Glomerular visceral epithelial cell (primary cell): ENCODE data around the gene AGBL4.

Experiments
- DNase-seq: peaks from one replicate; pipeline ENCODE4 v3.0.0-alpha.2; 2016; ENCODE audit errors: extremely low spot score

The AGBL4 gene

DNA sequence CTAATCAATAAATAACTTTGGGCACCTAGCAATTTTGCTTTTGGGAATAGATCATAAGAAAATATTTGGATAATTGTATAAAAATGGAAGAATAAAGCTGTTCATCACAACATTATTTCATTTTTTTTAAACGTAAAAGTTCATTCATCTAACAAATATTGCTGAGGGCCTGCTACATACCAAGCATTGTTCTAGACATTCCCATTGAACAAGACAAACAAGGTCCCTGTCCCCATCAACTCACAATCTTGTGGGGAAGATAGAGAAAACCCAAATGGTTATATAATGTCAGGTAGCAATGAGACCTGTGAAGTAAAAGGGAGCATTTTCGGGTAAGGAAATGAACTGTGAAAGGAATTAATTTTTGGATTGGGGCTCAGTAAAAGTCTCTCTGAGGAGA lies 1193.0 kb downstream of the AGBL4 start:
- DNase-seq = no peak

DNA sequence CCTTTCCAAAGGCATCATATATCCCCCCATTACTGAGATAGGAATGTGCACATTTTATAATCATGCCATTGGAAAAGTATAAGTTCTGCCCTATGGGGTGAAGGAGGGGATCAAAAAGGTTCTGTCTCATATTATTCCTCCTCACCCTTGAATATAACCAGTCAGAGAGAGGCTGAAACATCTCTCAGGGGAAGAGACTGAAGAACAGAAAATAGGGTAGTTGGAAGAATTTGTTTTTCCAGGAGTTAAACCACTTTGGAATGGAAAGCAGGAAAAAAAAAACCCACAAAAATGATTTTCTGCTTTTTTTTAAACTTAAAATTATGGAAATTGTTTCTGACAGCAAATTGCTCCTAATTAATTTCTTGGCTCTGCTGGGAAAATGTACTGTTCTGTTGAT lies 1194.3 kb downstream of the AGBL4 start:
- DNase-seq = no peak

DNA sequence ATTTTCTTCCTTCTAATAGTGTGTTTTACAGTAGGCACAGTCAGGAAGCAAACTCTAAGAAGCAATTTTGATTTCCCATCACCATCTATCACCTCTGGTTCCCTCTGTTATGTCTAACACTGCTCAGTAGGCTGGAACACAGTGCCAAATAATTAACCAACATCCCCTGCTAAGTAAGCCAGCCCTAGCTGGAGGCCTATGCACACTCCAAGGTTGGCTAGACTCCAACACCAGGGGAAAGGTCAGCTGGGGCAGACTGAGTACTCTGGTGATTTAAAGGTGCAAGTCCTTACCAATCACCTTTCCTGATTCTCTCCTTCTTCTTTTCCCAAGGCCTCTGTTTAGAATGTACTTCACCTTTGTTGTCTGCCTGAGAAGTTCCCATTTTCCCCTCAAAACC lies 1200.6 kb downstream of the AGBL4 start:
- DNase-seq = peak; percentile 70

DNA sequence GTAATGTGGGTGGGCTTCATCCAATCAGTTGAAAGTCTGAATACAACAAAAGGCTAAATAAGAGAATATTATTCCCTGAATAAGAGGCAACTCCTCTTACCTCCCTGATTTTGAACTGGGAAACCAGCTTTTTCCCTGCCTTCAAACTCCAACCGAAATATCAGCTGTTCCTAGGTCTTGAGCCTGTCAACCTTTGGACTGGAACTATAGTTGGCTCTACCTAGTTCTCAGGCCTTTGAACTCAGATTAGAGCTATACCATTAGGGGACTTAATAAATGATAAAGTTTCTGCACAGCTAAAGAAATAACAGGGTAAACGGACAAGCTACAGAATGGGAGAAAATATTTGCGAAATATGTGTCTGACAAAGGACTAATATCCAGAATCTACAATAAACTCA lies 1203.3 kb downstream of the AGBL4 start:
- DNase-seq = no peak

DNA sequence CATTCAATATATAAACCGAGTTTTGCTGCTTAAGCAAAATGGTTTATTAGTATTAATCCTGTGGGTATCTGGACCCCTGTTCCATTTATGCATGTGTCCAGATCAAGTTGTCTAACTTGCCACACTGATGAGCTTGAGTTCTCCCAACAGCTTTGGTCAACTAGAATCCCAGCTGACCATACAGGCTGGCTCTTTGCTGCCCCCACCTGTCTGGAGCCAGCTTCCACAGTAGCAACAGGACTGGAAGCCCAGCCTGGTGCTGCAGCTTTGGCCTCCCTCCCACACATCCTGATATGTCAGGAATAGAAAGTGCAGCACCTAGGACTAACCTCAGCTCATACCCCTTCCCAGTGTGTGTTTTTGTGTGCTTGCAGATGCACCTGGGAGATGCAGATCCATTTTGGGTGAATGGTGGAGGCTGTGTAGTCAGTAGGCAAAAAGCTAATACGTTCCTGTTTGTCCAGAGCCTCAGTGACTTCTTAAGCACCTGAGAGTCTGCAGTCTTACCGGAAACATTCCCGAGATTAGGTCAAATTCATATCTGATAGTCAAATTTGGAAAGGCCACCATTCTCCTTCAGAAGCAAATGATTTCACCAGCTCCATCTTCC lies 1206.1 kb downstream of the AGBL4 start:
- DNase-seq = peak; percentile 49

DNA sequence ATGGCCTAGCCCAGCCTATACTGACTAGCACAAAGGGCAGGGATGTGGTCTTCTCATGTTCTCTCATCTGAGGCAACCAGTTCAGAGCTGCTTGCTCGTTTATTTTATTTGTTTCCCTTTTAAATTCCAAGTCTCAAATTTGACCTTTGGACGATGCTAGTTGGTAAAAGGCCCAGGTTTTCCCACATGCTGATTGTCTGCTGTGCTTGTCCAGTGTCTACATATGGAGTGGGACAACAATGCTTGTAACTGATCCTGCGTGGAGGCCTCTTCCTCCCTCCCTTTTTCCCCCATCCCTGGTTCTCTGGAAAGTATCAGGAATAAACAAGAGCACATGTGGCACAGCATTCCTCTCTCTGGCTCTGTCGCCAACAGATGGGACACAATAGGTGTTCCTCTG lies 1213.0 kb downstream of the AGBL4 start:
- no peak for DNase-seq

DNA sequence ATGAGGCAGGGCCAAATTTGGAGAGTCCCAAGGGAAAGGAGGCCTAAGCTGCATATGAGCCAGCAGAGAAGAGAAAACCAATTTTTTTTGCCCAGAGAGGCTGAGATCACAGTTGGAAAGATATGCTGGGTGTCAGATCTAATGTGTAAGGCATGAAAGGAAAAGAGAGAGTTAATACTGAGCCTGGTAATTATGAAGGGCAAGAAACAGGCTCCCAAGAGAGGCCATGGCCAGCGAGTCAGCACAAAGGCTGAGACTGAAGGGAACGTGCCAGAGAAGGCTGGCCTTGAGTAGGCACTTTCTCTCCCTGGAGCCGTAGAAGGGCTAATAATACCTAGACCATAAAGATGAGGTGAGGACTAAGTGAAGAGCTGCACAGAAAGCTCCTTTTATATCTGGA lies 1215.3 kb downstream of the AGBL4 start:
- DNase-seq = no peak

DNA sequence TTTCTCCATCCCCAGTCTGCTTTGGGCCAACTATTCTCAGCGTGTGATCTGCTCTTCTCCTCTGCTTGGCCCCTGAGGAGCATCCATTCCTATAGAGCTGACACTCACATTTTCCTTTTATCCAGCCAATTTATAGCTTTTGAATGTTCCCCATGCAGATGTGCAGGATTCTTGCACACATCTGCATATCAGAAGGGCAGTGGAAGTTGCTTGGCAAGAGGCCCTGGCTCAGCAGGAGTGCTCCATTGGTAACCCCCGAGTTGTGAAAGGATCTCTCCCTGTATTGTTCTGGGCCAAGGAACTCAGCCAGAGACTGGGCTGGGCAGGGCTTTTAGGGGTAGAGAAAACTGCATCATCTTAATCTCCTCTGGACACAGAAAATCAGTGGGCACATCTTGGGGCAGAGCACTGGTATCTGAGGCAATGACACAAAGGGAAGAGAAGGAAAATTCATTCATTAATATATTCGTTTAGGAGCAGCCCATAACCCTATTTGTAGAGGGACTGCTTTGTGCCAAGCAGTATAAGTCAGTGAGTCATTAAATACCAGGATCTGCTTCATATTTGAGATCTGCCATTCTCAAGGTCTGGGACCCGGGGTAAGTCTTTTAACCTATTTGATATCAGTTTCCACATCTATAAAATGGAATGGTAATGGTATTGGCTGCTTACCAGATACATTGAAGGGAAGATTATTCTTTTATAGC lies 1216.0 kb downstream of the AGBL4 start:
- DNase-seq = no peak

DNA sequence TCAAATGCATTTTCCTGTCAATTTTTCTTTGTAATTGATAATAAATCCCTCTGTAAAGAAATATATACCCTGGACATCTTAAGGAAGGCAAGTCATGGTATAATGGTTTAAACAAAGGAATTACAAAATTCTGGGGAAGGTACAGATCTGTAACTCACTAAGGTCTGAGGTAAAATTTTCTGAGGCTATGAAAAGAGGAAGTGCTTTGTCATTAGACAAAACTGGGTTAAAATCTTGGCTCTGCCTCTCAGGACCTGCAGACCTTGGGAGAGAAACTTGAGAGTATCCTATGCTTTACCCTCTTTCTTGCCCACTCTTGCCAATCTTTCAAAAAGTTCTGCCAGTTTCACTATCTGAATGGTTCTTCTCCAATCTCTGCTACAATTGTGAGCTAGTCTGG lies 1220.3 kb downstream of the AGBL4 start:
- DNase-seq = no peak

DNA sequence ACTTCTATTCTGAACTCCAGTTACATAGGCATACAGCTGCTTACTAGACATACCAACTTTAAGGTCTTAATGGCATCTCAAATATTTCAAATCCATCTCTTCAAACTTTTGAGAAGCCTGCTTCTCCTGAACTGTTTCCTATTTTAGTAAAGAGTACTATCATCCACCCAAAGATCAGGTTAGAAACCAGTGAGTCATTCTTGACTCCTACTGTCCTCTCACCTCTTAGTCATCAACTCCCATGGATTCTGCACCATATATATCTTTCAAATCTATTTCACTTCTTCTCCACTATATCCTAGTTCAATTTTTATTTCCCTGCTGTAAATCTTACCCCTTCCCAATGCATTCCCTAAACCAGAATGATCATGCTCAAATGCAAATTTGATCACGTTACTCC lies 1228.9 kb downstream of the AGBL4 start:
- no peak for DNase-seq

DNA sequence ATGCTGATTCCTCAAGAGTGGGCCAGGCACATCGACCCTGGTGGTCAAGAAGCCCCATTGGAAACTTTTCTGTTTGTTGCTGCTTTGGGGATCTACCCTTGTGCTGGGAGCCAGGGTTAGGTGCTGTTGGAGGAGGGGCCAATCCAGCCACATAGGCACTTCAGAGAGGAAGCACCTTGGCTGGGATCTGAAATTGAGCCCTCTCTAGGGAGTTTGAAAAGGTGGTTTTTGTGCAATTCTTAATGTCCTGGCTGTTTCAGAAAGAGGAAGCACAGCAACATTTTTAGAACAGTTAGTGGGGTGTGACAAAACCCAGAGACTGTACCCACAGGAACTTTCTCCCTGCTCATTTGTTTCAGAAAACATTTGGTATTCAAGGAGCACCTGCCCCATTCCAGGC lies 1229.9 kb downstream of the AGBL4 start:
- no peak for DNase-seq

DNA sequence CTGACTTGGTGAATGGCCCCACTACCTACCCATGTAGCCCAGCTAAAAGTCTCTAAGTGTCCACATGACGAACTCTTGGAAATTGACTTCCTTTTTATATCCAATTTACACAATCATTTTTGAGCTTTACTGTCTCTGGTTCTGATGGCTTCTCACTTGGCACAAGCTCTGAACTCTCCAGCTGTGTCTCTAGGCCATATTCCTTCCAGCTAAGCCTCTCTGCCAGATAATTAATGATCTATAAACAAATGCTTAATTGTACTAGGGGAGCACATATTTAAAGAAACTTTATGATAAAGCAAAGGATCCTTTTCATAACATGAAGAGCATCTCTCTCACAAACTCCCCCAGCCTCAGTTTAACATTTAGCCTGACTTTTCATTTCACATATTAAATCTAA lies 1230.8 kb downstream of the AGBL4 start:
- no peak for DNase-seq

DNA sequence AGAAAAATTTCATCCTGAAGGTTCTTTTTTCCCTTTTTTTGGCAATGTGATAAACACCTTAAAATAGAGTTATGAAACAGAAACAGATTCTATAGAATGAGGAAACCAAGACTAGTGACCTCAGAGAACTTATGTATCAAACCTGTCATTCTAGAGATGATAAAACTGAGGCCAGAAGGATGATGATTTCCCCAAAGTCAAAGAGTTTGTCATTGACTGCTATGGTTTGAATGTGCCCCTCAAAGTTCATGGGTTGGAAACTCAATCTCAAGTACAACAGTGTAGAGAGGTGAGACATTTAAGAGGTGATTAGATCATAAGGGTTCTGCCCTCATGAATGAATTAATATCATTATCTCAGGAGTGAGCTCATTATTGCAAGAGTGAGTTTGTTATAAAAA lies 1233.4 kb downstream of the AGBL4 start:
- DNase-seq = no peak

DNA sequence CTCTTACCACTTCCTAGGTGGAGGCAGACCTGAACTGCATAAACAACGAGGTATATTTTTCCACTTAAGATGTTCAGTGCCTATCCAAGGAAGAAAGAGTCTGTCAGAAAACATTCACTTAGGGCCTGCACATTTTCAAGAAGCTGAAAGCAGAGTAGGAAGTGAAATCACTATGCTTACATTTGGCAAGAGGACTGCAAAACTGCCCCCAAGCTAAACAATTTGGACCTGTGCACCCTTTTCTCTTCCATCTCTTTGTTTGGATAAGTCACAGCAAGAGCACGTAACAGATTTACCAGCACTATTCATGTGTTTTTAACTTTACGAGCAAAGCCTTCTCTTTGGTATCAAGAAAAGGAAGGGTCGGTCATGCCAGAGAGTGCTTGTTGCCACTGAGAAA lies 1233.9 kb downstream of the AGBL4 start:
- no peak for DNase-seq

DNA sequence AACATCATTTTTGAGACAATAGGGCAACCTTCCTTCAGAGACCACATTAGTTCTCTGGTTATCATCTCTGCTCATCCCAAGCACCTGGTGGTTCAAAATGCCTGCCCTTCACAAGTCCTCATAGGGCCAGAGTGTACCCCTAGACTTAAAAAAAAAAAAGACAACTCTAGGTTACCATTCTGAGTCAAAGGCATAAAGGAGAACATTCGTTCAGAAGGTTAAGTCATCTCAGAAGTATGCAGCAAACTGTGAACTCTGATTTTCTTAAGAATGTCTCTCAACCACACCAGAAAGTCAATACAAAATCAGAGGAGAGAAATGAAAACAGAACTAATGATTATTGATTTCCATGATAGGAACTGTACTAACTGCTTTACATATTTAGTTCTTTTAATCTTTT lies 1237.9 kb downstream of the AGBL4 start:
- DNase-seq = no peak

DNA sequence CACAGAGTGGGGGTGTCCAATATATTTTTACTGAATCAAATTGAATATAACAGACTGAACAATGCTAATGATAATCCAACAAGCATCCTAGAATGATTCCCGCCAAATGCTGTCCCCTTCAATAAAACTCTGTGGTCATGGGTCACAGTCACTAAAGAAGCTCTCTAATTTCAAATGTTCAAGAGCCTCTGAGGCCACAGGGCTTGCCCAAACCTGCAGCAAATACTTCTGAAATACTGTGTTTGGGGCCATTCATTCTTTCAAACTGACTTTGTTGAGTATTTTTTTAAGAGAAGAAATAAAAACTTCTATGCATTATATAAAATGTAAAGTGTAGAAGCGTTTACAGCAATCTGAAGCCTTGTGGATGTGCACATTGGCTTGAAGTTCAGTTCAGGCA lies 1239.5 kb downstream of the AGBL4 start:
- DNase-seq = no peak

DNA sequence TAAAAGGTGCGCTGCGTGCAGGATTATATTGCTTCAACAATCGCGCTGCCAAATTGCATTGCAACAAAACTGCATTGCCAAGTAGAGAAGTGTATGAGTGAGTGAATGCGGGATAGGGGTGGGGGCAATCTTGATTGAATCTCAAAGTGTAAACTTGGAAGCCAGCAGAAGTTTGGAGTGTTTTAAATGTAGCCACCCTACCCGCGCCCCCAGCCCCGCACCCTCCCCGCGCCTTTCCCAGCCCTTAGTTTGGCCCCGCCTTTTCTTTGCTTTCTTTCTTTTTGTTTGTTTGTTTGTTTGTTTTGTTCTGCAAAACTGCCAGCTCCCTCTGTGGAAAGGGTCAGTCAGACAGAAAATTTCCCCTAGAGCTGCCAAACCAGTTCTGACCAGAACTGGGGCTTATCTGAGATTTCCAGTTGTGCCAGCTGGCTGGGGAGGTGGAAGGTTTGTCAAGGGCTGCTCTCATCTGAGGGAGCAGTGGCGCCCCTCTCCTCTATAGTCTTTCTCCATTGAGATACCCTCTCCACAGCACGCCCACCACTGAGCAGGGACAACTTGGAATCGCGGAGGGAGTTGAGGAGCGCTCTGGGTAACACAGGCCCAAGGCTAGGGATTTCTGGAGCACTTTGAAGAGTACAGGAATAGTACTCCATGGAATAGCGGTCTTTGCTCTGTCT lies 1246.4 kb downstream of the AGBL4 start:
- no peak for DNase-seq

DNA sequence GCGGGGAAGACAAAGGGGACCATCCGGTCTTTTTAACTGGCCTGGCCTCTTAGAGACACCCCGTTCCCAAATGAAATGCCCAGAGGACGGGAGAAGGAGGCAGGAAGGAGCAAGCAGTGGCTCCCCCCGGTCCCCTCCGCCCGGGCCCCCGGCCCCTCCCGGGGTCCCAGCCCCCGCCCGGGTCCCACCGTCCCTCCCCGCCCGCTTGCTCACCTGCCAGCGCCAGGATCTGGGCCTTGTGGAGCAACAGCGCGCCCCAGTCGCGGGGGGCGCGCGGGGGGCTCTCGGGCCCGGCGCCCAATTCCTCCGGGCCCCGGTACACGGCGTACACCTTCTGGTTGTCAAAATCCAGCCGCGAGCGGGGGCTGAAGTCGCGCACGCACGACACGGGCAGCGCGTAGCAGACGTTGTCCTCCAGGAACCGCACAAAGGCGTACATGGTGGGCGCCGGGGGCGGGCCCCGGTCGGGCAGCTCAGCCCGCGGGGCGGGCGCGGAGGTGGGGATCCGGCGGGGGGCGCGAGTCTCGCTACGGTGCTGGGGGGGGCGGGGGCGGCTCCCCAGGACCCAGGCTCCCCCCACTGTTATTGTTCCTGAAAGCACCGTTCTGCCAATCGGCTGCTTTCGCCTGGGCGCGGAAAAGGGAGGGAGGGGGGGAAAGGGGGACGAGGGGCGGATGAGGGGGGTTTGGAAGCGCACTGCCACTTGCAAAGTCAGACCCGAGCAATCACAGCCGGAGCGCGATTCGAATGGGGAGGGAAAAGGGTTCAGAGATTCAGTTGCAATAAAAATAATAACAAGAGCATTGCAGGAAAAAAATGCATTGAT lies 1247.1 kb downstream of the AGBL4 start, which contains the start of gene BEND5:
Gene BEND5 (minus strand): TSS at position 499 of the 826 bp plus-strand sequence. CDS start 60 bp downstream, at position 439.
- peak; percentile 53 for DNase-seq

DNA sequence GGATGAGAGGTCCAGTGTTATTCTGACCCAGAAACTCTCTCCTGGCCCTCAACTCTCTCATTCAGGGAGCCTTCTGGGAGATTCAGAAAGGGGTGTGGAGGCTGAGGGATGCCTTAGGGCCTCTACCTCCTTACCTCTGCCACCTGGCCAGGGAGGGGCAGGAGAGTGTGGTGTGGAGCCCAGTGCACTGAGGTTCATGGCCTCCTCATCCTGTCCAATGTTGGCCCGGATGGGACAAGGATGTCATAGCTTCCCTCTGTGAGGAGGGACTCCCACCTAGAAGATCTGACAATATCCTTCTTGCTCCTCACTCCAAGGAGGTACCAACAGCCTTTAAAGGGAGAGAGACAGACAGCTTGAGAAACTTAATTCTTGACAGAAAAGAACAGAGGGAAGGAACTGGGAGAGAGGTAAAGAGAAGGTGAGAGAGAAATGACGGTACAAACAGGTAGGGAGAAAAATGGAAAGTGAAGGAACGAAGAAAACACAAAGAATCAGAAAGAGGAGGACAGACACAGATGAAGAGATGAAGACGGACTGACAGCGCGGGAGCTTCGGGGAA lies 1247.8 kb downstream of the AGBL4 start:
- DNase-seq = no peak

DNA sequence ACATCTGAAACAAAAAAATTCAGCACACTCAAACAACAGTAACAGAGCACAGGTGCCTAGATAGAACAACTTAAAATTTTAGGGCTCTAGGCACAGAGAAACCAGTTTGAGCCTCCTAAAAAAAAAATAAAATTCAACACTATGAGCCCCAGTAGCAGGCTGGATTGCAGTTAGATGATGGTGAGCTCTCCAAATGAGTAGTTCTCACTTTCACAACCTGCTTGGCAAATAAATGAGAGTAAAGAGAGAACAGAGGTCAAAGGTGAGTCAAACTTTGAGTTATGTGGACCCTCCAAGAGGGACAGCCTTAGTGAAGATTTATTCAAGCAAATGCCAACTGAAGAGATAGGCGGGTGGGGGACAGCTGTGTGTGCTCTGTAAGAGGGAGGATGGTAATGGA lies 1250.6 kb downstream of the AGBL4 start:
- no peak for DNase-seq

DNA sequence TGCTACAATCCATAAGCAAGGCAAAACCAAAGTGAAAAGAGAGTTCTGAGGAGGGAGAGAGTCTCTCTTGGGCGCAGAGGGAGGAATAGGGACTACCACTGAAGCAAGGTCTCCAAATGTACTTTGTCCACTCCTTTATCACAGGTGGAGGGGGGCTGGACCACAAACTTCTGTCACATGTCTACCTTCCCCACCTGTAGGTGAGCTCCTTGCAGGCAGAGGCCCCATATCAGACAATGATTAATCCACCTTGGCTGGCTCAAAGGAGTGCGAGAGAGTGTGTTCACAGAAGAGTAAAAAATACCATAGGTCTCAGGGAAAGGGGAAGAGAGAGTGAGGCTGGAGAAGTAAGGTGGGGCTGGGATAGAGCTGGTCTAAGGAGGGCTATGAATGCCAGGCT lies 1251.5 kb downstream of the AGBL4 start:
- no peak for DNase-seq

DNA sequence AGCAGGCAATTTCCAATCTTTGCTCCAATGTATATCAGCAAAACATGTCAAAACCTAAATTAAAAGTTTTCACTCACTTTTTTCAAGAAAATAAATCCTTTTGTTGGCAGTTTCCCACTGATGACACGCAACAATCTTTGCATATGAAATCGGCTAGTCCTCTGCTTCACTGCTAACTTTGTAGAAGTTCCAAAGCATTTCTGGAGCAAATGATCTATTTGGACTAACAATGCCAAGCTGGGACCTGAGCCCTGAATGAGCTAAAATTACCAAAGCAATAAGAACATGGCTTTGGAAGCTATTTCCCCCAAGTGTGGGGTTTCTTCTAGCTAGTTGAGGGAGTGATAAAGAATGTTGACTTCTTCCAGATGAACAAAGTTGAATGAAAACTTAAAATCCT lies 1252.2 kb downstream of the AGBL4 start:
- DNase-seq = no peak
